Measurements from ENCODE around the gene PLPPR2.
"Not testable (repeated sequence)": the region's sequence is repeated elsewhere in the genome, so short reads cannot be mapped to it uniquely, and the experiment has no call there.

PLPPR2 gene

DNA sequence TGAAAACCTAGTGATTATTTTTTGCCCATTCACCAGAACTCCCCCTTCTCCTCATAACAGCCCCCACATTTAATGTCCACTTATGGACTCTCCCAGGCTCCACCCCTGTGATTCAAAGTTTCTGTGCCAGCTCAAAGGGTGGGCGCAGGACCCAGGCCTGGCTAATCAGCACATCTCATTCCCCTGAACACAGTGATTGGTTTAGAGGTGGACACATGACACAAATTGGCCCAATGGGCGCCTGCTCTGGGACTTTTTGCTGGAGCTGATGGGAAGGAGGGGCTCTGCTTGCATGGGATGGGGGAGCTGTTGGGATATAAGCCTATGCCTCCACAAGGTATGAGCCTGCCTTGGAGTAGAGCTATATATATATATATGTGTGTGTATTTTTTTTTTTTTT lies 35.1 kb downstream of the PLPPR2 start:
- H3K27ac Mint-ChIP-seq = no peak overlapping the region
- H3K4me3 Mint-ChIP-seq = no peak overlapping the region
- no peak for ATAC-seq

DNA sequence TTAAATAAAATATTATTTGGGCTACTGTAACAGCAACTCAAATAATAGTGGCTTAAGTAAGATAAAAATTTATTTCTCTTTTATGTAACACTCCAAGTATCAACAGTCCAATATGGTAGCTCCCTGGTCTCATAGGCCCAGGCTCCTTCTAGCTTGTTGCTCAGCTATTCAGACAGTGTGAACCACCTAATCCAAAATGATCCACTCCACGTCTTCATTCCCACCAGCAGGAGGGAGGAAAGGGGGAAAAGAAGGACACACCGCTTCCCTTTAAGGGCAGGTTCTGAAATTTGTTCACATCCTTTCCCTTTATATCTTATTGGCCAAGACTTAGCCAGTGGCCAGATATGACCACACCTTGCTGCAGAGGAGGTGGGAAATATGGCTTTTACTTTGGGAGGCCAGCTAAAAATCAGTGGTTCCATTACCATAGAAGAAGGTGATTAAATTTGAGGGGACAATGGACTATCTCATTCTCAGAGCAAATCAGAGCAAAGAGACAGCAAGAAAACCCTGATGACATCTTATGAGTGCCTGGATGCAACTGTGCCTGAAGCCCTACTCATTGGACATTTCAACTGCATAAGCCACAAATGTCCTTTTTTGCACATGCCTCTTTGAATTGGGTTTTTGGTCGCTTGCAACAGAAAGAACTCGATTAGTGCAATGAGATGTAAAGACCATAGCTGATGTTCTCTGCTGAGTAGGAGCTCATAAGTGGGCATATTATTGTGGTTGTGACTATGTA lies 35.9 kb downstream of the PLPPR2 start:
- ATAC-seq = no peak
- H3K4me3 Mint-ChIP-seq = no peak overlapping the region
- no peak overlapping the region for H3K27ac Mint-ChIP-seq
- no peaks in the 10 kb centered on the region for H3K27me3 Mint-ChIP-seq
- no peaks in the 10 kb centered on the region for H3K4me1 Mint-ChIP-seq
- H3K9me3 Mint-ChIP-seq = peaks cover 3% of the 10 kb centered on the region
- DNase-seq = no peak
- no peaks in the 10 kb centered on the region for H3K36me3 Mint-ChIP-seq (ENCODE audit: low read depth)

More for the DNA sequence above, 35.1 kb downstream of the PLPPR2 start:
- no peaks in the 10 kb centered on the region for H3K4me1 Mint-ChIP-seq
- H3K36me3 Mint-ChIP-seq (ENCODE audit: low read depth) = no peaks in the 10 kb centered on the region
- H3K27me3 Mint-ChIP-seq = no peaks in the 10 kb centered on the region
- DNase-seq = no peak
- peaks cover 3% of the 10 kb centered on the region for H3K9me3 Mint-ChIP-seq

DNA sequence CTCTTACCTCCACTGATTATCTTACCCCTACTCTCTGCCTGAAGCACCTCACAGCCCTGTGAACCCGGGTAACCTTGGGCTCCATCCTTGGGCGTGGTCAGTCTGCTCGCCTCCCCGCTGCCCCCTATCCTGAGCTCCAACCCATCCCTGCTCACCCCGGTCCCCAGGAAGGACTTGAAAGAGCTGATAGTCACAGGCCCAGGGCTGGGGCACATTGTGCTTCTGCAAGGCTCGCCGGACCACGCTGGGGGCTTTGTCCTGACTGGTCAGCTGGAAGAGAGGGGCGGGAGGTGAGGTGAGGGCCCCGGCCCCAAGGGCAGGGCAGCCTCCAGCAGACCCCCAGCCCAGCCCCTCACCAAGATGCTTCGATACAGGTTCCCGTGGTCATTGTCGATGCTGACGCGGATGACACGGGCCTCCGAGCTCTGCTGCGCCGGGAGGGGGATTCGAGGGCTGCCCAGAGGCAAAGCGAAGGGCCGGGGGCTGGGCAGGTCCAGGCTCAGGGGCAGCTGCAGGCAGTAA lies 41.9 kb downstream of the PLPPR2 start:
- Mint-ChIP-seq H3K27ac (no peak overlapping the region), H3K4me3 (no peak overlapping the region), H3K27me3 (peaks cover 5% of the 10 kb centered on the region), H3K9me3 (no peaks in the 10 kb centered on the region), H3K4me1 (no peaks in the 10 kb centered on the region), H3K36me3 (ENCODE audit: low read depth) (no peaks in the 10 kb centered on the region)
- ATAC-seq = no peak
- no peak for DNase-seq

DNA sequence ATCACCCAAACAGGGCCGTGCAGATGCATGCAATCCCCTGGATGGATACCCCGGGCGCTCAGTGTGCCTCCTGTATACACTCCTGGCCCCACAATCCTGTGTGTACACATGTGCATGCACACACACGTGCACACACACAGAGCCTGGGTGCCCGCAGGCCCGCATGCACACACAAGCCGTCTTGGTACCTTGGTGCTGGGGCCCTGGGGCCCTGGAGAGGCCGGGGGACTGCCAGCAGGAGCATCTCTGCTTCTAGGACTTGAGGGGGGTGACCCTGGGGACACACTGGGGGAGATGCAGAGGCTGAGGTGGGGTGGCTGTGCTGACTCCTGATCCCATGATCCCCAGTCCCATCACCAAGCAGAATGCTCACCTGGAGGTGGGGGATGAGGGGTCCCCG lies 44.4 kb downstream of the PLPPR2 start:
- H3K27me3 Mint-ChIP-seq = peaks cover 5% of the 10 kb centered on the region
- no peak overlapping the region for H3K27ac Mint-ChIP-seq
- no peaks in the 10 kb centered on the region for H3K36me3 Mint-ChIP-seq (ENCODE audit: low read depth)
- DNase-seq (no peak), ATAC-seq (no peak)
- no peaks in the 10 kb centered on the region for H3K4me1 Mint-ChIP-seq
- no peak overlapping the region for H3K4me3 Mint-ChIP-seq
- no peaks in the 10 kb centered on the region for H3K9me3 Mint-ChIP-seq

DNA sequence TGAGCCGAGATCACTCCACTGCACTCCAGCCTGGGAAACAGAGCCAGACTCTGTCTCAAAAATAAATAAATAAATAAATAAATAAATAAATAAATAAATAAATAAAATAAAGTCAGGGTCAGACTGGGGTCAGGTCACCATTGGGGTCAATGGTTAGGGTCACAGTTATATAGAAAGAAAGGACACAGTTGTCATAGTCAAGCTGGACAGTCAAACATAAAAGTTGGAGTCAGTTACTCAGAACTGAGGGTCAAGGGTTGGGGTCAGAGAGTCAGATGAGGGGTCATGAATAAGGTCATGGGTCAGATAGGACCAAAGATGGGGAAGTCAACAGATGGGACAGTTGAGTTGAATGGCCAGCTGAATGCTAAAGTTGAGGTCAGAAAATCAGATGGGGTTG lies 45.6 kb downstream of the PLPPR2 start:
- DNase-seq (no peak), ATAC-seq (no peak)
- Mint-ChIP-seq H3K4me3 (no peak overlapping the region), H3K36me3 (ENCODE audit: low read depth) (no peaks in the 10 kb centered on the region), H3K9me3 (no peaks in the 10 kb centered on the region), H3K4me1 (no peaks in the 10 kb centered on the region), H3K27me3 (peaks cover 5% of the 10 kb centered on the region), H3K27ac (no peak overlapping the region)

DNA sequence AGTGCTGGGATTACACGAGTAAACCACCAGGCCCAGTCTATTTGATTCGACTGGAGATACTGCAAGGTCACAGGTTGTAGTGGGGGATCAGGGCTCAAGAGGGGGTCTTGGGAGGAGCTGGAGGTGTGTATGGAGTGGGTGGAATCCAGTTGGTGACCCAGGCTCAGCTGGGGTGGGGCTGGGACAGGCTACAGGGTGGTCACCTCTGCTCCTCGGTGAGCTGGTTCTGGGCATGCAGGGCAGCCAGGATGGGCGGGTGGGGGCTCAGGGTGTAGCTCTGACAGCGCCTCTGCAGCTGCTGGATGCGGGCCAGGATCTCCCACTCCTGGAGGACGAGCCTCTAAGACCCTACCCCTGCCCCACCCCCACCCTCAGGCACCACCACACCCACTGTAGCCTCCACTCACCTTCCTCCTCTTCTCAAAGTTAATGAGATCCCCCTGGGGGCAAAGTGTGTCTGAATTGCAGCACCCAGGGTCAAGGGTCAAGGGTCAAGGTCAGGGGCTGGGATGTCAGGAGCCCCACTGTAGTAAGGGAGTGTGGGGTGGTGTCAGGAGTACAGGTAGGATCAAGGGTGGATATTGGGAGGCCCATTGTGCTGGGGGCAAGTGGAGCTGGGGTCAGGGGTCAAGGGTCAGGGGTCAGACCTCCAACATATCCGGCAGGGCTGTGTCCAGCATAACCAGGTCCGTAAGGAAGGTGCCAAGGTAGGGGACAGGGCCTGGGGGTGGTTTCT lies 46.7 kb downstream of the PLPPR2 start:
- Mint-ChIP-seq H3K4me3 (no peak overlapping the region), H3K27ac (no peak overlapping the region), H3K27me3 (peaks cover 9% of the 10 kb centered on the region), H3K36me3 (ENCODE audit: low read depth) (no peaks in the 10 kb centered on the region), H3K9me3 (no peaks in the 10 kb centered on the region), H3K4me1 (peaks cover 2% of the 10 kb centered on the region)
- DNase-seq (no peak), ATAC-seq (no peak)

DNA sequence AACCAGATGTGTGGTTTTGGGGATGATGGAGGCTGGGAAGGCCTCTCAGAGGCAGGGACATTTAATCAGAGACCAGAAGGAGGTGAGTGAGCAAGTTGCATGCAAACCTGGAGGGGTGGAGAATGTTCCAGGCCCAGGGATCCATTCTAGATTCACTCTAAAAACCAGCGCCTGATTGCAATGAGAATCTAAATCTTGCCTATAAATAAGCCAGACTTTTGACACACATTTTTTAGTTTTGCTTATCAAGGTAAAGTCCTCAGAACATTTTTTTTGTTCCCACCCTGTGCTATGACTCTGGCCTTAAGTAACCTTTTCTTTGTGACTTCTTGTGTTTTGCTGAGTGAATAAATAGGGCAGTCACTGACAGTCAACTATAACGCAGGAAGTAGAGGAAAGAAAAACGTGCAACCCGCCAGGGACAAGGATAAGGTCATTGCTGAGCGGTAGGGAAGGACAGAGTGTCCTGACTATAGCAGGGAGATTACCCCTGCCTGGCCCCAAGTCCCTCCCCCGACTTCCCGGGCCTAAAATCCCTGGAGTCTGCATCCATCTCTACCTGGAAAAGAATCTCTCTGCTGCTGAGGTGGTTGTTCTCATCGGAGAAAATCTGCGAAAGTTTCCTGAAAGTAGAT lies 49.5 kb downstream of the PLPPR2 start:
- Mint-ChIP-seq H3K4me3 (no peak overlapping the region), H3K36me3 (ENCODE audit: low read depth) (no peaks in the 10 kb centered on the region), H3K27ac (no peak overlapping the region), H3K4me1 (peaks cover 2% of the 10 kb centered on the region), H3K9me3 (no peaks in the 10 kb centered on the region), H3K27me3 (peaks cover 23% of the 10 kb centered on the region)
- no peak for DNase-seq
- no peak for ATAC-seq

DNA sequence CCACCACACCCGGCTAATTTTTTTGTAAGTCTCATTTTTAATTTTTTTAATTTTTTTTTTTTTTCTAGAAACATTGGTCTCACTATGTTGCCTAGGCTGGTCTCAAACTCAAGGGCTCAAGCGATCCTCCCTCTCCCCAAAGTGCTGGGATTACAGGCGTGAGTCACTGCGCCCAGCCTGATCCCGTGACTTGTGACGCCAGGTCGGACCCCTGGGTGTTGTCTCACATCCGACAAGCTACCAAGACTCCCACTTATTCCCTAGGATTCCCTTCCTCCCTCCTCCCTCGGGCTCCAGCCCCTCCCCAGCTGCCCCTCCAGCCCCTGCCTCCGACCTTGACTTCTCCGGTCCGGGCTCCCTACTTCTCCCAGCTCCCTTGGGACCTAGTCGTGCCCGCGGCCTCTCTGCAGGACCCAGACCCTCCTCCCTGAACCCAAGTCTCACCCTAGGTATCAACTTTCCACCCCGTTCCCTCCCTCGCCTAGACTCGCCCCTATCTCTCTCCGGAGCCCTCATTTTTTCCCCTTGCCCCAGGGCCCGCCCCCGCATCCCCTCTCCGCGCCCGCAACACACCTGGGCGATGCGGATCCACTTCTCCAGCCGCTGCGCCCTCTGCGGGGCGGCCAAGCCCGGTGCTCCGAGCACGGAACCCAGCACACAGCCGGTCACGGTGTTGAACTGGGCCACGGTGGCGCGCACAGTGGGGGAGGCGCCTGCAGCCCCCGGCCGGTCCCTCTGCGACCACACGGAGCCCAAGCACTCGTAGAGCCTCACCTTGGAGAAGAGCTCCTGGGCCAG lies 50.8 kb downstream of the PLPPR2 start:
- peaks cover 2% of the 10 kb centered on the region for H3K4me1 Mint-ChIP-seq
- peak; percentile 61 for DNase-seq
- no peaks in the 10 kb centered on the region for H3K9me3 Mint-ChIP-seq
- H3K4me3 Mint-ChIP-seq = no peak overlapping the region
- no peak overlapping the region for H3K27ac Mint-ChIP-seq
- peaks cover 28% of the 10 kb centered on the region for H3K27me3 Mint-ChIP-seq
- no peaks in the 10 kb centered on the region for H3K36me3 Mint-ChIP-seq (ENCODE audit: low read depth)
- peak; percentile 61 for ATAC-seq

DNA sequence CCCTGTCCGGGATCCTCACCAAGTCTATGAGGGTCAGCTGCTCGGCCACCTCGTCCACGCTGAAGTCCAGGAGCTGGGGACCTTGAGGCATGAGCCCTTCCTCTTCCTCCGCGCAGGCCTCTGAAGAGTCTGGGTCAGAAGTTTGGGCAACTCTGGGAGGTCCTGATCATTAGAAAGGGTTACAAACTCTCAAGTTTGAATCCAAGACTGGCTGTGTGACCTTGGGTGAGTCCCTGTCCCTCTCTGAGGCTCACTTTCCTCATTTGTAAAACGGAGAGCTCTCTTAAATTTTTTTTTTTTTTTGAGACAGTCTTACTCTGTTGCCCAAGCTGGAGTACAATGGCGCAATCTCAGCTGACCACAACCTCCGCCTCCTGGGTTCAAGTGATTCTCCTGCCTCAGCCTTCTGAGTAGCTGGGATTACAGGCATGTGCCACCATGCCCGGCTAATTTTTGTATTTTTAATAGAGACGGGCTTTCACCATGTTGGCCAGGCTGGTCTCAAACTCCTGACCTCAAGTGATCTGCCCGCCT lies 51.5 kb downstream of the PLPPR2 start:
- not testable (repeated sequence) for DNase-seq; ATAC-seq; H3K9me3 Mint-ChIP-seq; H3K27ac Mint-ChIP-seq; H3K4me1 Mint-ChIP-seq; H3K4me3 Mint-ChIP-seq; H3K36me3 Mint-ChIP-seq (ENCODE audit: low read depth)
- peaks cover 31% of the 10 kb centered on the region for H3K27me3 Mint-ChIP-seq

DNA sequence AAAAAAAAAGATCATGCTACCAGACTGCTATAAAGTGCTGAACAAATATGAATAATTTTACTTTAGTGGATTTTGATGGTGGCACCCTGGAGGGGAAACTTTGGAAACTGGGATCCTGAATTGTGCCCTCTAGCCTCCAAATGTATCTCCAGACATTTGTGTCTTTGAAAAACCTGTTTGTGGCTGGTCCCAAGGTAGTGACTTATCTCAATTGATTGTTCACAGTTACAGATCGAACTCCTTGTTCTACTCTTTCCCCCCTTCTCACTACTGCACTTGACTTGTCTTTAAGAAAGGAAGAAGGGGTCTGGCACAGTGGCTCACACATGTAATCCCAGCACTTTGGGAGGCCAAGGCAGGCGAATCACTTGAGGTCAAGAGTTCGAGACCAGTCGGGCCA lies 53.4 kb downstream of the PLPPR2 start:
- ATAC-seq (no peak), DNase-seq (no peak)
- H3K27ac Mint-ChIP-seq = no peak overlapping the region
- peaks cover 2% of the 10 kb centered on the region for H3K4me1 Mint-ChIP-seq
- no peaks in the 10 kb centered on the region for H3K9me3 Mint-ChIP-seq
- no peak overlapping the region for H3K4me3 Mint-ChIP-seq
- H3K27me3 Mint-ChIP-seq = peaks cover 33% of the 10 kb centered on the region
- H3K36me3 Mint-ChIP-seq (ENCODE audit: low read depth) = no peaks in the 10 kb centered on the region

DNA sequence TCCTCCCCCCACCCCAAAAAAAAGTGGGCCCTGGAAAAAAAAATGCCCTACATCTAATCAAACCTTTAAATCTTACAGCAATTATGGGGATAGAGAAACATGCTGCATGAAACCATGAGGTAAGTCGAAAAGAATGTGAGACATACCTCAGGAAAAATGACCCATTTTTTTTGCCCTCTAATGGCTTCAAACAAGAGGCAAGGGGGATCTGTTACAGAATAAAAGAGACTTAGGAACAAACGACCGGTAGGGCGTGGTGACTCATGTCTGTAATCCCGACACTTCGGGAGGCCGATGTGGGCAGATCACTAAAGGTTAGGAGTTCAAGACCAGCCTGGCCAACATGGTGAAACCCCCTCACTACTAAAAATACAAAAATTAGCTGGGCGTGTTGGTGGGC lies 55.5 kb downstream of the PLPPR2 start:
- Mint-ChIP-seq H3K36me3 (ENCODE audit: low read depth) (no peaks in the 10 kb centered on the region), H3K4me3 (no peak overlapping the region), H3K27ac (no peak overlapping the region), H3K27me3 (peaks cover 33% of the 10 kb centered on the region), H3K9me3 (no peaks in the 10 kb centered on the region), H3K4me1 (peaks cover 2% of the 10 kb centered on the region)
- ATAC-seq (no peak), DNase-seq (no peak)

DNA sequence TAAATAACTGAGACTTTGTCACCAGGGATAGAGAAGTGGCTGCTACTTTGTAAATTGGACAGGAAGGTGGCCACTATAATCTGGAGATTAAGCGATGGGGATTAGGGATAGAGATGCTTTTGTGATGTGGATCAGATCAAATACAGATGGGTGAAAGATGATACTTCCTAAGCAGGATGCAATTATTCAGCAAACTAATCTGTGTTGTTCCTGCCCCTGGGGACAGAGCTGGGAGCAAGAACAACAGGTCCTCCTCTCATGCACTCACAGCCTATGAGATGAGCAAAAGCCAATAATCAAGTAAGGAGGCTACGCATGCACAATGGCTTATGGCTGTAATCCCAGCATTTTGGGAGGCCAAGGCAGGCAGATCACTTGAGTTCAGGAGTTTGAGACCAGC lies 59.3 kb downstream of the PLPPR2 start:
- Mint-ChIP-seq H3K27ac (no peak overlapping the region), H3K4me1 (no peaks in the 10 kb centered on the region), H3K4me3 (no peak overlapping the region), H3K27me3 (peaks cover 37% of the 10 kb centered on the region), H3K36me3 (ENCODE audit: low read depth) (no peaks in the 10 kb centered on the region), H3K9me3 (no peaks in the 10 kb centered on the region)
- ATAC-seq = no peak
- DNase-seq = no peak

Measured in activated naive CD8-positive, alpha-beta T cell treated with anti-CD3 and anti-CD28 coated beads, Interleukin-2, amount 50 U/mL, for 24 hours (primary cell).